ENCODE measurements around the gene ZNF222. TPM values are rescaled to one million over a fixed set of nuclear protein-coding genes. Genes with fewer than 3 reads are reported as not detected.

Gene ZNF222
- total RNA-seq, 1 donor from 2014 or later = 7.6 TPM

DNA sequence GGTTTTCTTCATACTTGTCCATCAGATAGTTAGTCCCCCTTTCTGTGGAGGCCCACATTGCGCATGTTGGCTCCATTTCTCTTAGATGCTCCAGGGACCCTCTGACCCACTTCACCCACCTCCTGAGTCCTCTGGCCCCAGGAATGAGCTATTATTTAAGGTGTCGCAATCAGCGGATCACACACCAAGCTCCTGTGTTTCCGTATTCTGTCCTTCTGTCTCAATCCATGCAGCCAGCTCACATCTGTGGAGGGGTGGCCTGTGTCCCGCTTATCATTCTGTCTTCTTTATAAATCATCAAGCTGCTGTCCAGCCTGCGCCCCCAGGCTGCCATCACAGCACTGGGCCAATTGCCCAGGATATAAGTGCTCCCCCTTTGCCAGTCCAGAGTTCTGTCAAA, 17.7 kb upstream of the ZNF222 start:
- Mint-ChIP-seq H3K27ac (ENCODE audit: unreplicated experiment) (no peak overlapping the region), H3K4me3 (peak overlapping the region; percentile 48), H3K27me3 (ENCODE audit: low read depth) (no peaks in the 10 kb centered on the region), H3K9me3 (peaks cover 35% of the 10 kb centered on the region), H3K36me3 (ENCODE audit: low read depth) (peaks cover 68% of the 10 kb centered on the region), H3K4me1 (peaks cover 12% of the 10 kb centered on the region)
- DNase-seq (ENCODE audit: low read depth, low spot score) = no peak
- TF ChIP-seq, protein P1, sequence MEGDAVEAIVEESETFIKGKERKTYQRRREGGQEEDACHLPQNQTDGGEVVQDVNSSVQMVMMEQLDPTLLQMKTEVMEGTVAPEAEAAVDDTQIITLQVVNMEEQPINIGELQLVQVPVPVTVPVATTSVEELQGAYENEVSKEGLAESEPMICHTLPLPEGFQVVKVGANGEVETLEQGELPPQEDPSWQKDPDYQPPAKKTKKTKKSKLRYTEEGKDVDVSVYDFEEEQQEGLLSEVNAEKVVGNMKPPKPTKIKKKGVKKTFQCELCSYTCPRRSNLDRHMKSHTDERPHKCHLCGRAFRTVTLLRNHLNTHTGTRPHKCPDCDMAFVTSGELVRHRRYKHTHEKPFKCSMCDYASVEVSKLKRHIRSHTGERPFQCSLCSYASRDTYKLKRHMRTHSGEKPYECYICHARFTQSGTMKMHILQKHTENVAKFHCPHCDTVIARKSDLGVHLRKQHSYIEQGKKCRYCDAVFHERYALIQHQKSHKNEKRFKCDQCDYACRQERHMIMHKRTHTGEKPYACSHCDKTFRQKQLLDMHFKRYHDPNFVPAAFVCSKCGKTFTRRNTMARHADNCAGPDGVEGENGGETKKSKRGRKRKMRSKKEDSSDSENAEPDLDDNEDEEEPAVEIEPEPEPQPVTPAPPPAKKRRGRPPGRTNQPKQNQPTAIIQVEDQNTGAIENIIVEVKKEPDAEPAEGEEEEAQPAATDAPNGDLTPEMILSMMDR (conservative IDR thresholded peaks at IDR 0.05) = no peak

DNA sequence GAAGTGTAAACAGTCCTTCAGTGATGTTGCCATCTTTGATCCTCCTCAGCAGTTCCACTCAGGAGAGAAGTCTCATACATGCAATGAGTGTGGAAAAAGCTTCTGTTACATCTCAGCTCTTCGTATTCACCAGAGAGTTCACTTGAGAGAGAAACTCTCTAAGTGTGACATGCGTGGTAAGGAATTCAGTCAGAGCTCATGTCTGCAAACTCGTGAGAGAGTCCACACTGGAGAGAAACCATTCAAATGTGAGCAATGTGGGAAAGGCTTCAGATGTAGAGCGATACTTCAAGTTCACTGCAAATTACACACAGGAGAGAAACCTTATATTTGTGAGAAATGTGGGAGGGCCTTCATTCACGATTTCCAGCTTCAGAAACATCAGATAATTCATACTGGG, 14.7 kb upstream of the ZNF222 start:
- Mint-ChIP-seq H3K4me1 (no peaks in the 10 kb centered on the region), H3K36me3 (ENCODE audit: low read depth) (peaks cover 74% of the 10 kb centered on the region), H3K27me3 (ENCODE audit: low read depth) (no peaks in the 10 kb centered on the region), H3K4me3 (no peak overlapping the region), H3K27ac (ENCODE audit: unreplicated experiment) (no peak overlapping the region), H3K9me3 (peaks cover 47% of the 10 kb centered on the region)
- TF ChIP-seq, protein P1 (conservative IDR thresholded peaks at IDR 0.05) = no peak
- DNase-seq (ENCODE audit: low read depth, low spot score) = no peak

DNA sequence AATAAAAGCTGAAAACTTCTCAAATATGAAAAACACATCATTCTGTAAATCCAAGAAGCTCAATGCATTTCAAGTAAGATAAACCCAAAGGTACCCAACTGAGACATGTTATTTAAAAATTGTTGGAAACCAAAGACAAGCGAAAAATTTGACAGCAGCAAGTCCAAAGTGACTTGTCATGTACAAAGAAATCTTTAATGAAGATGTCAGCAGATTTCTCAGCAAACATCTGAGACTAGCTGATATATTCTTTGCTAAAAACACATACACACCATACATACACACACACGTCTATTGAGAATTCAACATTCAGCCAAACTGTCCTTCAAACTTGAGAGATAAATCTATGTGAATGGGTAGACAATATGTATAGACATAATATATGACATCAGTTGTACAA, 5.7 kb upstream of the ZNF222 start:
- TF ChIP-seq, protein P1 (conservative IDR thresholded peaks at IDR 0.05) = no peak
- H3K27me3 Mint-ChIP-seq (ENCODE audit: low read depth) = peaks cover 39% of the 10 kb centered on the region
- no peak overlapping the region for H3K4me3 Mint-ChIP-seq
- peaks cover under 1% of the 10 kb centered on the region for H3K4me1 Mint-ChIP-seq
- H3K36me3 Mint-ChIP-seq (ENCODE audit: low read depth) = peaks cover 6% of the 10 kb centered on the region
- no peak for DNase-seq (ENCODE audit: low read depth, low spot score)
- H3K27ac Mint-ChIP-seq (ENCODE audit: unreplicated experiment) = no peak overlapping the region
- peaks cover 14% of the 10 kb centered on the region for H3K9me3 Mint-ChIP-seq

DNA sequence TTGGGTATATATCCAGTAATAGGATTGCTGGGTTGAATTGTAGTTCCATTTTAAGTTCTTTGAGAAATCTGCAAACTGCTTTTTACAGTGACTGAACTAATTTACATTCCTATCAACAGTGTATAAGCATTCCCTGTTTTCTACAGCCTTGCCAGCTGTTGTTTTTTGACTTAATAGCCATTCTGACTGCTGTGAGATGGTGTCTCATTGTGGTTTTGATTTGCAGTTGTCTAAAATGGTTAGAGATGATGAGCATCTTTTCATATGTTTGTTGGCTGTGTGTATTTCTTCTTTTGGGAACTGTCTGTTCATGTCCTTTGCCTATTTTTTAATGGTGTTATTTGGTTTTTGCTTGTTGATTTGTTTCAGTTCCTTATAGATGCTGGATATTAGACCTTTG, 4.0 kb upstream of the ZNF222 start:
- TF ChIP-seq, protein P1 (conservative IDR thresholded peaks at IDR 0.05) = no peak
- H3K27ac Mint-ChIP-seq (ENCODE audit: unreplicated experiment) = no peak overlapping the region
- H3K9me3 Mint-ChIP-seq = peaks cover 11% of the 10 kb centered on the region
- no peak for DNase-seq (ENCODE audit: low read depth, low spot score)
- peaks cover 17% of the 10 kb centered on the region for H3K4me1 Mint-ChIP-seq
- H3K36me3 Mint-ChIP-seq (ENCODE audit: low read depth) = peaks cover 14% of the 10 kb centered on the region
- peaks cover 39% of the 10 kb centered on the region for H3K27me3 Mint-ChIP-seq (ENCODE audit: low read depth)
- no peak overlapping the region for H3K4me3 Mint-ChIP-seq

DNA sequence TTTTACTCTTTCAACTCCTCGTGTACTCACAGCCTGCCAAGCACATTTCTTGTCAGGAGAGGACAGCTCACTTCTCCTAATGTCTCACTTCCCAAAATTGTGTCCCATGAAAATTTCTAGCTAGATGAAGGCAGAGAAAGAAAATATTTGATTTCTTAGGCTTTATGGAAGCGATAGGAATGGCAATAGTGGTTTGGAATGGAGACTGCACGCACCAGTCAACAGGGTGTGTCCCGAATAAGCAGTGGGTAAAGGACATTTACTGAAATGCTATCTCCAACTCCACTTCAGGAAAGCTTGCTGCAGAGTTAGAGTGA, 321 bp upstream of the ZNF222 start:
- Mint-ChIP-seq H3K27ac (ENCODE audit: unreplicated experiment) (peak overlapping the region; percentile 91), H3K4me3 (peak overlapping the region; percentile 94), H3K36me3 (ENCODE audit: low read depth) (peaks cover 45% of the 10 kb centered on the region), H3K4me1 (peaks cover 23% of the 10 kb centered on the region), H3K9me3 (peaks cover 21% of the 10 kb centered on the region), H3K27me3 (ENCODE audit: low read depth) (peaks cover 32% of the 10 kb centered on the region)
- DNase-seq (ENCODE audit: low read depth, low spot score) = no peak
- TF ChIP-seq, protein P1 (conservative IDR thresholded peaks at IDR 0.05) = no peak

DNA sequence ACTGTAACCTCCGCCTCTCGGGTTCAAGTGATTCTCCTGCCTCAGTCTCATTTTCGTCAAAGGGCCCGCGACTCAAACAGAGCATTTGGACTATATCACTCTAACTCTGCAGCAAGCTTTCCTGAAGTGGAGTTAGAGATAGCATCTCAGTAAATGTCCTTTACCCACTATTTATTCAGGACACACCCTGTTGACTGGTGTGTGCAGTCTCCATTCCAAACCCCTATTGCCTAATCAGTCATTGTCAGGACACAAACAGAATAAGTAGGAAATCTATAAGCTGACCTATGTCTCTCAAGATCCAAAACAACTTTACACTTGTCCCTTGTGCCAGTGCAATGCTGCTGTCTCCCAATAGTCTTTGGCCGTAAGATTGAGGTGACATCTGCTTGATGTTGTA, 1.4 kb downstream of the ZNF222 start:
- no peak overlapping the region for H3K27ac Mint-ChIP-seq (ENCODE audit: unreplicated experiment)
- peaks cover 23% of the 10 kb centered on the region for H3K9me3 Mint-ChIP-seq
- DNase-seq (ENCODE audit: low read depth, low spot score) = no peak
- H3K4me1 Mint-ChIP-seq = peaks cover 23% of the 10 kb centered on the region
- peaks cover 62% of the 10 kb centered on the region for H3K36me3 Mint-ChIP-seq (ENCODE audit: low read depth)
- peaks cover 17% of the 10 kb centered on the region for H3K27me3 Mint-ChIP-seq (ENCODE audit: low read depth)
- H3K4me3 Mint-ChIP-seq = peak overlapping the region; percentile 50
- TF ChIP-seq, protein P1 (conservative IDR thresholded peaks at IDR 0.05) = no peak
